Naive B cell (primary cell): Measurements from ENCODE around the gene PRMT9. TPM values are rescaled to one million over a fixed set of nuclear protein-coding genes. Genes with fewer than 3 reads are reported as not detected.

Experiments used
- ATAC-seq, 2 donors: fragments of 150-1000 bp; cut with Tn5 transposase; 2 replicates each; pipeline ENCODE4 v1.10.0; 2021; ENCODE audit warnings: low read depth in 2 of 2, mild to moderate bottlenecking in 2 of 2, moderate library complexity in 2 of 2
- DNase-seq: peaks from one replicate; pipeline ENCODE4 v3.0.0; 2022
- H3K27ac Mint-ChIP-seq, 6 donors: one replicate each; pipeline ENCODE4 v1.8.0; 2020 to 2022; ENCODE audit warnings: mild to moderate bottlenecking in 6 of 6, mixed read lengths in 6 of 6, moderate library complexity in 5 of 6, inconsistent platforms in 2 of 6
- H3K27me3 Mint-ChIP-seq, 3 donors: one replicate each; pipeline ENCODE4 v1.8.0; 2021 to 2022; ENCODE audit warnings: mixed read lengths in 3 of 3, mild to moderate bottlenecking in 1 of 3
- H3K36me3 Mint-ChIP-seq, 2 donors: one replicate each; pipeline ENCODE4 v1.8.0; 2020 to 2022; ENCODE audit warnings: mixed read lengths in 2 of 2, inconsistent platforms in 1 of 2, mild to moderate bottlenecking in 1 of 2
- H3K4me1 Mint-ChIP-seq, 3 donors: one replicate each; pipeline ENCODE4 v1.8.0; 2020 to 2022; ENCODE audit warnings: mixed read lengths in 3 of 3, inconsistent platforms in 1 of 3, mild to moderate bottlenecking in 1 of 3, moderate library complexity in 1 of 3
- H3K4me3 Mint-ChIP-seq, 8 donors: one replicate each; pipeline ENCODE4 v1.8.0; 2020 to 2022; ENCODE audit warnings: mild to moderate bottlenecking in 8 of 8, mixed read lengths in 8 of 8, moderate library complexity in 8 of 8, inconsistent platforms in 2 of 8
- H3K9me3 Mint-ChIP-seq, 7 donors: one replicate each; pipeline ENCODE4 v1.8.0; 2020 to 2022; ENCODE audit warnings: mixed read lengths in 7 of 7, mild to moderate bottlenecking in 5 of 7, inconsistent platforms in 2 of 7, moderate library complexity in 1 of 7
- polyA plus RNA-seq, 6 donors: library from polyadenylated mRNA; unstranded; fragments of 300-500 nt; fragmentation: Illumina TruSeq; gene quantifications; one replicate each; pipeline ENCODE4 v1.2.3, GENCODE V29; 2021; ENCODE audit warnings: low read depth in 6 of 6

The PRMT9 gene
- polyA plus RNA-seq, 6 donors from 2014 or later: 0.55 to 5.7 (median 4.8) TPM

- H3K36me3 Mint-ChIP-seq: peaks cover 20 to 36% of the 10 kb centered on the region in 2 donors
- DNase-seq: no peak
Measured at GRCh38 chr4:147628415-147628814, 55.5 kb downstream of the PRMT9 start.

GRCh38 chr4:147626903-147627302 lies 57.1 kb downstream of the PRMT9 start:
- Mint-ChIP-seq H3K27me3 (no peaks in the 10 kb centered on the region), H3K4me1 (peaks cover 0 to 8% (median 5%) of the 10 kb centered on the region in 3 donors), H3K9me3 (no peaks in the 10 kb centered on the region), H3K36me3 (peaks cover 20 to 27% of the 10 kb centered on the region in 2 donors), H3K4me3 (no peak overlapping the region), H3K27ac (no peak overlapping the region)
- DNase-seq (no peak), ATAC-seq (no peak)

More at GRCh38 chr4:147628415-147628814, 55.5 kb downstream of the PRMT9 start:
- H3K9me3 Mint-ChIP-seq: no peaks in the 10 kb centered on the region
- H3K4me3 Mint-ChIP-seq: no peak overlapping the region
- no peak for ATAC-seq
- H3K27ac Mint-ChIP-seq: no peak overlapping the region
- H3K4me1 Mint-ChIP-seq: peaks cover 0 to 5% (median 1%) of the 10 kb centered on the region in 3 donors
- H3K27me3 Mint-ChIP-seq: no peaks in the 10 kb centered on the region

- no peak overlapping the region for H3K4me3 Mint-ChIP-seq
- H3K27ac Mint-ChIP-seq: no peak overlapping the region
- ATAC-seq: no peak
- H3K36me3 Mint-ChIP-seq: peaks cover 26 to 31% of the 10 kb centered on the region in 2 donors
- H3K4me1 Mint-ChIP-seq: peaks cover 7 to 17% (median 10%) of the 10 kb centered on the region in 3 donors
- H3K9me3 Mint-ChIP-seq: no peaks in the 10 kb centered on the region
- DNase-seq: no peak
- H3K27me3 Mint-ChIP-seq: no peaks in the 10 kb centered on the region
Measured at GRCh38 chr4:147625733-147626132, 58.2 kb downstream of the PRMT9 start.

- DNase-seq (no peak), ATAC-seq (no peak)
- Mint-ChIP-seq H3K4me1 (peaks cover 27 to 62% (median 34%) of the 10 kb centered on the region in 3 donors), H3K4me3 (peak overlapping the region in 5 of 8 donors; percentile 11 to 73 (median 20)), H3K36me3 (peaks cover 18 to 21% of the 10 kb centered on the region in 2 donors), H3K9me3 (no peaks in the 10 kb centered on the region), H3K27ac (peak overlapping the region in 3 of 6 donors; percentile 46 to 69 (median 50)), H3K27me3 (peaks cover 0 to 3% (median 0%) of the 10 kb centered on the region in 3 donors)
Measured at GRCh38 chr4:147620315-147620714, 63.6 kb downstream of the PRMT9 start.

- no peak for DNase-seq
- ATAC-seq: no peak
- no peaks in the 10 kb centered on the region for H3K9me3 Mint-ChIP-seq
- H3K27ac Mint-ChIP-seq: peak overlapping the region; percentile 92 to 99 (median 98)
- H3K4me3 Mint-ChIP-seq: peak overlapping the region; percentile 90 to 99 (median 98)
- H3K4me1 Mint-ChIP-seq: peaks cover 27 to 59% (median 34%) of the 10 kb centered on the region in 3 donors
- H3K36me3 Mint-ChIP-seq: peaks cover 10 to 18% of the 10 kb centered on the region in 2 donors
- H3K27me3 Mint-ChIP-seq: peaks cover 8 to 13% (median 12%) of the 10 kb centered on the region in 3 donors
Measured at GRCh38 chr4:147617841-147618691, 65.9 kb downstream of the PRMT9 start.

- peak; percentile 95 to 96 for ATAC-seq
- H3K9me3 Mint-ChIP-seq: no peaks in the 10 kb centered on the region
- peak within 1 kb of the TSS; percentile 92 to 99 (median 98) for H3K27ac Mint-ChIP-seq
- H3K4me1 Mint-ChIP-seq: peaks cover 27 to 57% (median 34%) of the 10 kb centered on the region in 3 donors
- H3K4me3 Mint-ChIP-seq: peak within 1 kb of the TSS; percentile 90 to 99 (median 98)
- peaks cover 10 to 18% of the 10 kb centered on the region in 2 donors for H3K36me3 Mint-ChIP-seq
- H3K27me3 Mint-ChIP-seq: peaks cover 9 to 13% (median 12%) of the 10 kb centered on the region in 3 donors
- peak; percentile 97 for DNase-seq
Measured at GRCh38 chr4:147617173-147617840, 66.7 kb downstream of the PRMT9 start, which contains the start of gene TMEM184C. Gene TMEM184C, plus strand, starts transcription at chr4:147617397. Its CDS starts 560 bp downstream, at chr4:147617957.

- peaks cover 27 to 54% (median 34%) of the 10 kb centered on the region in 3 donors for H3K4me1 Mint-ChIP-seq
- H3K4me3 Mint-ChIP-seq: peak overlapping the region; percentile 90 to 99 (median 98)
- ATAC-seq: peak; percentile 2
- H3K36me3 Mint-ChIP-seq: peaks cover 10 to 18% of the 10 kb centered on the region in 2 donors
- H3K27ac Mint-ChIP-seq: peak overlapping the region; percentile 92 to 99 (median 98)
- H3K27me3 Mint-ChIP-seq: peaks cover 12 to 17% (median 15%) of the 10 kb centered on the region in 3 donors
- H3K9me3 Mint-ChIP-seq: no peaks in the 10 kb centered on the region
- no peak for DNase-seq
Measured at GRCh38 chr4:147616849-147617172, 67.2 kb downstream of the PRMT9 start.

GRCh38 chr4:147610686-147611085 lies 73.3 kb downstream of the PRMT9 start:
- H3K4me3 Mint-ChIP-seq: no peak overlapping the region
- no peaks in the 10 kb centered on the region for H3K9me3 Mint-ChIP-seq
- ATAC-seq: no peak

GRCh38 chr4:147607471-147607870 lies 76.5 kb downstream of the PRMT9 start:
- Mint-ChIP-seq H3K36me3 (no peaks in the 10 kb centered on the region), H3K4me3 (no peak overlapping the region), H3K4me1 (no peaks in the 10 kb centered on the region), H3K9me3 (no peaks in the 10 kb centered on the region), H3K27me3 (peaks cover 27 to 52% (median 41%) of the 10 kb centered on the region in 3 donors), H3K27ac (no peak overlapping the region)
- DNase-seq (no peak), ATAC-seq (no peak)

More at GRCh38 chr4:147610686-147611085, 73.3 kb downstream of the PRMT9 start:
- peaks cover 36 to 62% (median 53%) of the 10 kb centered on the region in 3 donors for H3K27me3 Mint-ChIP-seq
- H3K27ac Mint-ChIP-seq: peak overlapping the region in 1 of 6 donors; percentile 11
- peaks cover 0 to 5% of the 10 kb centered on the region in 2 donors for H3K36me3 Mint-ChIP-seq
- no peak for DNase-seq
- peaks cover 0 to 3% (median 0%) of the 10 kb centered on the region in 3 donors for H3K4me1 Mint-ChIP-seq

- H3K9me3 Mint-ChIP-seq: no peaks in the 10 kb centered on the region
- peaks cover 27 to 50% (median 45%) of the 10 kb centered on the region in 3 donors for H3K27me3 Mint-ChIP-seq
- no peak overlapping the region for H3K27ac Mint-ChIP-seq
- H3K4me1 Mint-ChIP-seq: no peaks in the 10 kb centered on the region
- H3K4me3 Mint-ChIP-seq: no peak overlapping the region
- DNase-seq (no peak), ATAC-seq (no peak)
- H3K36me3 Mint-ChIP-seq: no peaks in the 10 kb centered on the region
Measured at GRCh38 chr4:147605499-147605898, 78.5 kb downstream of the PRMT9 start.

- Mint-ChIP-seq H3K4me3 (no peak overlapping the region), H3K9me3 (no peaks in the 10 kb centered on the region), H3K27ac (no peak overlapping the region), H3K36me3 (no peaks in the 10 kb centered on the region), H3K27me3 (peaks cover 15 to 33% (median 23%) of the 10 kb centered on the region in 3 donors), H3K4me1 (no peaks in the 10 kb centered on the region)
- ATAC-seq (no peak), DNase-seq (no peak)
Measured at GRCh38 chr4:147599769-147600168, 84.2 kb downstream of the PRMT9 start.

- H3K27ac Mint-ChIP-seq: no peak overlapping the region
- H3K27me3 Mint-ChIP-seq: peaks cover 15 to 33% (median 29%) of the 10 kb centered on the region in 3 donors
- H3K36me3 Mint-ChIP-seq: no peaks in the 10 kb centered on the region
- DNase-seq (no peak), ATAC-seq (no peak)
- H3K4me3 Mint-ChIP-seq: no peak overlapping the region
- H3K9me3 Mint-ChIP-seq: no peaks in the 10 kb centered on the region
- H3K4me1 Mint-ChIP-seq: no peaks in the 10 kb centered on the region
Measured at GRCh38 chr4:147599206-147599605, 84.8 kb downstream of the PRMT9 start.

- H3K9me3 Mint-ChIP-seq: no peaks in the 10 kb centered on the region
- peaks cover 21 to 43% (median 40%) of the 10 kb centered on the region in 3 donors for H3K27me3 Mint-ChIP-seq
- H3K36me3 Mint-ChIP-seq: no peaks in the 10 kb centered on the region
- no peak overlapping the region for H3K27ac Mint-ChIP-seq
- no peak for ATAC-seq
- no peak overlapping the region for H3K4me3 Mint-ChIP-seq
- DNase-seq: no peak
- H3K4me1 Mint-ChIP-seq: no peaks in the 10 kb centered on the region
Measured at GRCh38 chr4:147597561-147597960, 86.4 kb downstream of the PRMT9 start.
